Keratinocyte (primary cell): ENCODE data around the gene ACRBP. TPM values are rescaled to one million over a fixed set of nuclear protein-coding genes. Genes with fewer than 3 reads are reported as not detected.

Source experiments
- DNase-seq: peaks from one replicate; pipeline ENCODE4 v3.0.0-alpha.2; 2011; ENCODE audit warnings: low read depth, missing footprints, low spot score
- FAIRE-seq: peaks from 2 replicates; lab custom pipeline; 2011; peaks lifted over from hg19 to GRCh38; lab: Jason Lieb, UNC
- H2AFZ ChIP-seq: 2 replicates; pipeline ENCODE4 v1.6.0; 2012; ENCODE audit warnings: low read length, control low read depth, inconsistent platforms; ENCODE audit not compliant: control insufficient read depth
- H3K27ac ChIP-seq: 2 replicates; pipeline ENCODE4 v1.5.1; 2011; ENCODE audit warnings: low read length; ENCODE audit not compliant: control insufficient read depth, insufficient read depth
- H3K27me3 ChIP-seq: 3 replicates; pipeline ENCODE4 v1.6.0; 2011; ENCODE audit warnings: low read length; ENCODE audit not compliant: control insufficient read depth, insufficient read depth; ENCODE audit errors: extremely low read depth
- H3K36me3 ChIP-seq, 2 experiments: 2 replicates in 1 of 2; 3 replicates in 1 of 2; pipeline ENCODE4 v1.5.1; 2011; ENCODE audit warnings: low read length in 2 of 2, mild to moderate bottlenecking in 1 of 2; ENCODE audit not compliant: control insufficient read depth in 2 of 2, insufficient read depth in 2 of 2; ENCODE audit errors: extremely low read depth in 1 of 2
- H3K4me1 ChIP-seq: 3 replicates; pipeline ENCODE4 v1.5.1; 2011; ENCODE audit warnings: low read length; ENCODE audit not compliant: control insufficient read depth, insufficient read depth; ENCODE audit errors: extremely low read depth
- H3K4me2 ChIP-seq: 3 replicates; pipeline ENCODE4 v1.6.0; 2011; ENCODE audit warnings: low read depth, low read length; ENCODE audit not compliant: control insufficient read depth, insufficient read depth; ENCODE audit errors: extremely low read depth
- H3K4me3 ChIP-seq, 3 experiments: fragments of 200-600 bp in 1 of 3; sonication (generic) in 1 of 3; 2 replicates in 2 of 3; 3 replicates in 1 of 3; pipeline ENCODE4 v1.5.1; 2011 to 2016; ENCODE audit warnings: low read length in 3 of 3, mild to moderate bottlenecking in 3 of 3, control low read depth in 2 of 3, inconsistent platforms in 1 of 3, low read depth in 1 of 3, mixed read lengths in 1 of 3, mixed run types in 1 of 3, moderate library complexity in 1 of 3; ENCODE audit not compliant: control insufficient read depth in 2 of 3, insufficient read depth in 2 of 3; ENCODE audit errors: extremely low read depth in 1 of 3
- H3K79me2 ChIP-seq: 2 replicates; pipeline ENCODE4 v1.6.0; 2012; ENCODE audit warnings: low read length; ENCODE audit not compliant: control insufficient read depth, insufficient read depth
- H3K9ac ChIP-seq: 3 replicates; pipeline ENCODE4 v1.6.0; 2011; ENCODE audit warnings: low read length; ENCODE audit not compliant: control insufficient read depth, insufficient read depth; ENCODE audit errors: extremely low read depth
- H3K9me1 ChIP-seq: 3 replicates; pipeline ENCODE4 v1.6.0; 2011; ENCODE audit warnings: low read length; ENCODE audit not compliant: control insufficient read depth, insufficient read depth; ENCODE audit errors: extremely low read depth
- H3K9me3 ChIP-seq: 2 replicates; pipeline ENCODE4 v1.5.1; 2012; ENCODE audit warnings: low read depth, low read length; ENCODE audit not compliant: control insufficient read depth
- H4K20me1 ChIP-seq: 3 replicates; pipeline ENCODE4 v1.6.0; 2011; ENCODE audit warnings: low read length; ENCODE audit not compliant: control insufficient read depth, insufficient read depth; ENCODE audit errors: extremely low read depth
- EZH2 ChIP-seq: IDR thresholded peaks from one replicate; pipeline ENCODE4 v1.6.1; 2012; ENCODE audit warnings: inconsistent platforms, mild to moderate bottlenecking, low read length, moderate library complexity
- dilution Hi-C: fragments of 300-500 bp; cut with MboI; formaldehyde crosslinking; loops from one replicate; pipeline ENCODE4 v1.7.0; 2020; ENCODE audit warnings: low sequenced_read_pairs; ENCODE audit not compliant: extremely low pct_ligation_motif_present
- polyA plus RNA-seq, 5 experiments: library from polyadenylated mRNA; depleted of rRNA in 3 of 5; stranded (reverse) in 3 of 5; stranded (forward) in 1 of 5; unstranded in 1 of 5; fragments of >200 nt; gene quantifications; 1 replicate in 1 of 5; 2 replicates in 3 of 5; 3 replicates in 1 of 5; pipeline versions ENCODE4 v1.2.1 to v1.2.3, GENCODE V29; 2011 to 2012; ENCODE audit warnings: missing spikeins in 2 of 5, low read depth in 1 of 5, low replicate concordance in 1 of 5
- TF ChIP-seq, protein P1 (sequence below), 3 experiments: IDR thresholded peaks in 1 of 3; conservative IDR thresholded peaks in 1 of 3; optimal IDR thresholded peaks in 1 of 3; 2 replicates in 2 of 3; 3 replicates in 1 of 3; pipeline versions ENCODE3 to v1.5.1; 2011; ENCODE audit warnings: low read length in 3 of 3, mild to moderate bottlenecking in 3 of 3, moderate library complexity in 2 of 3, control low read depth in 1 of 3, inconsistent platforms in 1 of 3; ENCODE audit not compliant: insufficient read depth in 2 of 3; ENCODE audit errors: extremely low read depth in 1 of 3

Gene ACRBP
- polyA plus RNA-seq, 1 donor (not counting 4 experiments of a cell fraction or from before 2014, with no cell fraction given), result 0.09 TPM

- no peak for TF ChIP-seq EZH2
- TF ChIP-seq, protein P1, sequence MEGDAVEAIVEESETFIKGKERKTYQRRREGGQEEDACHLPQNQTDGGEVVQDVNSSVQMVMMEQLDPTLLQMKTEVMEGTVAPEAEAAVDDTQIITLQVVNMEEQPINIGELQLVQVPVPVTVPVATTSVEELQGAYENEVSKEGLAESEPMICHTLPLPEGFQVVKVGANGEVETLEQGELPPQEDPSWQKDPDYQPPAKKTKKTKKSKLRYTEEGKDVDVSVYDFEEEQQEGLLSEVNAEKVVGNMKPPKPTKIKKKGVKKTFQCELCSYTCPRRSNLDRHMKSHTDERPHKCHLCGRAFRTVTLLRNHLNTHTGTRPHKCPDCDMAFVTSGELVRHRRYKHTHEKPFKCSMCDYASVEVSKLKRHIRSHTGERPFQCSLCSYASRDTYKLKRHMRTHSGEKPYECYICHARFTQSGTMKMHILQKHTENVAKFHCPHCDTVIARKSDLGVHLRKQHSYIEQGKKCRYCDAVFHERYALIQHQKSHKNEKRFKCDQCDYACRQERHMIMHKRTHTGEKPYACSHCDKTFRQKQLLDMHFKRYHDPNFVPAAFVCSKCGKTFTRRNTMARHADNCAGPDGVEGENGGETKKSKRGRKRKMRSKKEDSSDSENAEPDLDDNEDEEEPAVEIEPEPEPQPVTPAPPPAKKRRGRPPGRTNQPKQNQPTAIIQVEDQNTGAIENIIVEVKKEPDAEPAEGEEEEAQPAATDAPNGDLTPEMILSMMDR (optimal IDR thresholded peaks at IDR 0.05 in 1 of 3, IDR thresholded peaks at IDR 0.05 in 1 of 3, conservative IDR thresholded peaks at IDR 0.05 in 1 of 3; ENCODE audit: extremely low read depth in 1 of 3, insufficient read depth in 2 of 3, low read length in 3 of 3), result peak; percentile 14 to 53 (median 45)
- H3K9ac ChIP-seq, result no peak overlapping the region
- H3K4me3 ChIP-seq, result no peak overlapping the region
- H3K36me3 ChIP-seq, result peaks cover under 1 to 5% of the 10 kb centered on the region in 2 experiments
- no peaks in the 10 kb centered on the region for H3K79me2 ChIP-seq
- H3K9me1 ChIP-seq, result no peaks in the 10 kb centered on the region
- H3K4me1 ChIP-seq, result peaks cover 15% of the 10 kb centered on the region
- dilution Hi-C loops, result no loop called here
- no peaks in the 10 kb centered on the region for H3K27me3 ChIP-seq
- FAIRE-seq, result no peak
- no peaks in the 10 kb centered on the region for H3K9me3 ChIP-seq
- H2AFZ ChIP-seq, result peak overlapping the region; percentile 31
- no peak overlapping the region for H3K27ac ChIP-seq
- no peaks in the 10 kb centered on the region for H4K20me1 ChIP-seq
- DNase-seq, result no peak
- no peak overlapping the region for H3K4me2 ChIP-seq
These were observed 32.6 kb downstream of the ACRBP start for GRCh38 chr12:6614513-6615172.

GRCh38 chr12:6613776-6614512, 33.3 kb downstream of the ACRBP start:
- Histone ChIP-seq H3K9me3 (no peaks in the 10 kb centered on the region), H3K27me3 (no peaks in the 10 kb centered on the region), H3K9ac (no peak overlapping the region), H3K27ac (no peak overlapping the region), H4K20me1 (no peaks in the 10 kb centered on the region), H3K4me3 (no peak overlapping the region), H3K9me1 (no peaks in the 10 kb centered on the region), H3K79me2 (no peaks in the 10 kb centered on the region), H3K4me2 (no peak overlapping the region), H3K4me1 (peaks cover 15% of the 10 kb centered on the region), H3K36me3 (peaks cover 0 to 2% of the 10 kb centered on the region in 2 experiments), H2AFZ (peak overlapping the region; percentile 31)
- no peak for FAIRE-seq
- dilution Hi-C loops, result no loop called here
- no peak for DNase-seq
- TF ChIP-seq EZH2, result no peak
- TF ChIP-seq, protein P1 (optimal IDR thresholded peaks at IDR 0.05 in 1 of 3, IDR thresholded peaks at IDR 0.05 in 1 of 3, conservative IDR thresholded peaks at IDR 0.05 in 1 of 3; ENCODE audit: extremely low read depth in 1 of 3, insufficient read depth in 2 of 3, low read length in 3 of 3), result peak in 1 of 3 experiments; percentile 32
